ENCODE data around the gene TMEM151B.

The TMEM151B gene

DNA sequence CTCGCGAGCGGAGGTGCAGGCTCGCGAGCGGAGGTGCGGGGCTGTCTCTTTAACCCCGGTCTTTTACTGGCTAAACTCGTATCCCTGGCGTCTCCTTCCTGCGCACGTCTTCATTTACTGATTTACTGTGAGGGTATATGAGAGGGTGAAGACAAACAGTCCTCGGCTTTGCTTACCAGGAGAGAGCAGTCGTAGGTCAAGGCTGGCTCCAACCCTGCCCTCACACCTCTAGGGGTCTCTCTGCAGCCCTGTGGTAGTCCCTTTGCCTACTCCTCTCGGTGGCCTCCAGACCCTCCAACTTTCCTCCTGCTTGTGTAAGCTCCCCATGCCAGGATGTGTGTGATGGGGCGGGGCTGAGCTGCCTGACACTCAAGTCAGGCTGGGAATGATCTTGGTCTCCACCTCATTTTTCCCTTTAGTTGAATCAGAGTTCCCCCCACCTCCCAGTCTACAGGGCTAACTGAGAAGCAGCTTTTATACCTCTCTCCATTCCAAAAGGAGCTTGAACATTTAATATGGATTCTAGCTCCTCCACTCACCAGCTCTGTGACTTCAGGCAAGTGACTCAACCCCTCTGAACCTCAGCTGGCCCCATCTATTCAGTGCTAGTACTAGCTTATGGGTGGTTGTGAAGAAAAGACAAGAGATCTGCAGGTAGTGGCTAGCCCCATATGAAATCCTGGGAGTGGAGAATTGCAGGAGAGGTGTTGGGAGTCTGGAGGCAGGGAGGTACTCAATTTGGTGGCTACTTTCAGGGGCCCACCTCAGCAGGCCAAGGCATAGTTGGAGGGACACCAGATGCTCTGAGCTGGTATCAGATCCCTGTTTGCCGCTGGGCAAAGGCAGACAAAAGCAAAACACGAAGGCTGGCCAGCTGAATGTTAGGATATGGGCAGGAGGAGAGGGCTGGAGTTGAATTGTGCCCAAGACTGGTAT lies 46.0 kb upstream of the TMEM151B start:
- H3K4me3 ChIP-seq (replicated peaks in 1 of 2; ENCODE audit: low read depth in 2 of 2, low read length in 2 of 2) = peak overlapping the region; percentile 50 to 60
- no peak for TF ChIP-seq CTCF (IDR thresholded peaks at IDR 0.05; ENCODE audit: low read depth, low read length)
- peak in 1 of 2 donors; percentile 28 for DNase-seq (ENCODE audit: low read depth in 2 of 2)

GRCh38 chr6:44224965-44225305 lies 45.3 kb upstream of the TMEM151B start:
- no peak for TF ChIP-seq CTCF (IDR thresholded peaks at IDR 0.05; ENCODE audit: low read depth, low read length)
- no peak for DNase-seq (ENCODE audit: low read depth in 2 of 2)
- no peak overlapping the region for H3K4me3 ChIP-seq (replicated peaks in 1 of 2; ENCODE audit: low read depth in 2 of 2, low read length in 2 of 2)

- H3K4me3 ChIP-seq (replicated peaks in 1 of 2; ENCODE audit: low read depth in 2 of 2, low read length in 2 of 2) = no peak overlapping the region
- no peak for DNase-seq (ENCODE audit: low read depth in 2 of 2)
- no peak for TF ChIP-seq CTCF (IDR thresholded peaks at IDR 0.05; ENCODE audit: low read depth, low read length)
These were observed 44.5 kb upstream of the TMEM151B start for GRCh38 chr6:44225579-44226325.

- DNase-seq (ENCODE audit: low read depth in 2 of 2) = no peak
- no peak for TF ChIP-seq CTCF (IDR thresholded peaks at IDR 0.05; ENCODE audit: low read depth, low read length)
- H3K4me3 ChIP-seq (replicated peaks in 1 of 2; ENCODE audit: low read depth in 2 of 2, low read length in 2 of 2) = no peak overlapping the region
These were observed 43.7 kb upstream of the TMEM151B start for GRCh38 chr6:44226368-44227147.

DNA sequence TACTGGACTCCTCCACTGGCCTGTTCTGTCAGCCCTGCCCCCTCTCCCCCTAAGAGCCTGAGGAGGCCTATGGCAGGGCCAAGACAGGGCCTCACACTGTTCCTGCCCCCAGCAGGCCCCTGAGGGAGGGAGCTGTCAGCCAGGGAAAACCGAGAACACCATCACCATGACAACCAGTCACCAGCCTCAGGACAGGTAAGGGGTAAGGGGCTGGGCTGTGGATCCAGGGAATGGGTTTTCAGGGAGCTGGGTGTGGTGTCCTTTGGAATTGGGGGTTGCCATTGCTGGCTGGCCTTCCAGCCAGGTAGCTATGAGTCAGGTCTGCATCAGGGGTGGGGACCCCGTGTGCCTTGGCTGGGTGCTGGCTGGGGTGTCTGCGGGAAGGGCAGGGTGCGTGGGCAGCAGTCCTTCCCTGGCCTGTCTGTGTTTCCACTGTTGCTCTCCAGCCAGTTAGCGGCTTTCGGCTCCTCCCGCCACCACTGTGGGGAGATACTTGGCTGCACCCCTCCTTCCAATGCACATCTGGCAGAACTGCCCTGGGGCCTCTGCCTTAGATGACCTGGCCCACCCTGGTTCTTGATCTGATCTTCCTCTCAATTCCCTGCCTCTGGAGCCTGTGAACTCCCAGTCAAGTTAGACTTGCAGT lies 43.0 kb upstream of the TMEM151B start:
- DNase-seq (ENCODE audit: low read depth in 2 of 2) = no peak
- H3K4me3 ChIP-seq (replicated peaks in 1 of 2; ENCODE audit: low read depth in 2 of 2, low read length in 2 of 2) = no peak overlapping the region
- no peak for TF ChIP-seq CTCF (IDR thresholded peaks at IDR 0.05; ENCODE audit: low read depth, low read length)

DNA sequence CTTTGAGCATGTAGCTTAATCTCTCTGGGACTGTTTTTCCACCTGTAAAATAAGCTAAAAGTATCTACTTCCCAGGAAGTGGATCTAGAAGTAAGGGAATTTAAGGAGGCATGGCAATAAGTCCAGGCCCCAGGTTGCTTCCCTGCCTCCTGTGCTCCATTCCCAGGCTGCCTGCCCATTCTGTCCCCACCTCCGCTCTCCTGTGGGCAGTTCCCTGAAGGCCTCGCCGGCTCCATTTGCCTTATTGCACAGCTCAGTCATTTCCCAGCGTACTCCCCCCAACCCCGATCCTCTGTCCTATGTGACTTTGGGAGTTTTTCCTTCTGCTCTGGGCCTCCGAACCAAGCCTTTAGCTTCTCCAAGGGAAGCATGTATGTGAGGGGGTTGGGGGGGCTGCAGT lies 42.2 kb upstream of the TMEM151B start:
- TF ChIP-seq CTCF (IDR thresholded peaks at IDR 0.05; ENCODE audit: low read depth, low read length) = no peak
- no peak for DNase-seq (ENCODE audit: low read depth in 2 of 2)

More for the DNA sequence above, 42.2 kb upstream of the TMEM151B start:
- H3K4me3 ChIP-seq (replicated peaks in 1 of 2; ENCODE audit: low read depth in 2 of 2, low read length in 2 of 2) = no peak overlapping the region
